Left ventricle myocardium inferior (tissue), 1 donor: ENCODE data around the gene MOB3A. TPM values are rescaled to one million over a fixed set of nuclear protein-coding genes. Genes with fewer than 3 reads are reported as not detected.

Source experiments
- DNase-seq: peaks from one replicate; pipeline ENCODE4 v3.0.0-alpha.2; 2020
- H3K27ac ChIP-seq: fragments of 200-600 bp; replicated peaks from 2 replicates; pipeline ENCODE4 v1.8.0; 2021
- H3K27me3 ChIP-seq: fragments of 200-600 bp; 2 replicates; pipeline ENCODE4 v1.8.0; 2021; ENCODE audit warnings: low read depth
- H3K36me3 ChIP-seq: fragments of 200-600 bp; 2 replicates; pipeline ENCODE4 v1.8.0; 2021
- H3K4me1 ChIP-seq: fragments of 200-600 bp; 2 replicates; pipeline ENCODE4 v1.8.0; 2021
- H3K4me3 ChIP-seq: fragments of 200-600 bp; 2 replicates; pipeline ENCODE4 v1.8.0; 2021; ENCODE audit warnings: mild to moderate bottlenecking, moderate library complexity
- H3K9me3 ChIP-seq: fragments of 200-600 bp; replicated peaks from 2 replicates; pipeline ENCODE4 v1.8.0; 2021
- intact Hi-C: fragments of 100-400 bp; cut with micrococcal nuclease; formaldehyde crosslinking; loops from one replicate; pipeline ENCODE4 v1.11.0; 2022
- total RNA-seq: library from RNA; stranded (reverse); fragmentation: NEBNext Ultra II Directional; extraction: Animal tissue kit (Norgen Biotek cat#: 25700); gene quantifications from one replicate; pipeline ENCODE4 v1.2.1, GENCODE V29; 2021
- TF ChIP-seq, protein P1 (sequence below): fragments of 200-600 bp; IDR thresholded peaks from 2 replicates; pipeline ENCODE4 v1.8.0; 2021; ENCODE audit warnings: antibody characterized with exemption, mild to moderate bottlenecking, borderline replicate concordance
- donor health status: DM: no; HTN: yes; CAD: no; lungs with severe emphysema.

MOB3A gene
- total RNA-seq, 1 donor from 2014 or later, result 16.1 TPM

DNA sequence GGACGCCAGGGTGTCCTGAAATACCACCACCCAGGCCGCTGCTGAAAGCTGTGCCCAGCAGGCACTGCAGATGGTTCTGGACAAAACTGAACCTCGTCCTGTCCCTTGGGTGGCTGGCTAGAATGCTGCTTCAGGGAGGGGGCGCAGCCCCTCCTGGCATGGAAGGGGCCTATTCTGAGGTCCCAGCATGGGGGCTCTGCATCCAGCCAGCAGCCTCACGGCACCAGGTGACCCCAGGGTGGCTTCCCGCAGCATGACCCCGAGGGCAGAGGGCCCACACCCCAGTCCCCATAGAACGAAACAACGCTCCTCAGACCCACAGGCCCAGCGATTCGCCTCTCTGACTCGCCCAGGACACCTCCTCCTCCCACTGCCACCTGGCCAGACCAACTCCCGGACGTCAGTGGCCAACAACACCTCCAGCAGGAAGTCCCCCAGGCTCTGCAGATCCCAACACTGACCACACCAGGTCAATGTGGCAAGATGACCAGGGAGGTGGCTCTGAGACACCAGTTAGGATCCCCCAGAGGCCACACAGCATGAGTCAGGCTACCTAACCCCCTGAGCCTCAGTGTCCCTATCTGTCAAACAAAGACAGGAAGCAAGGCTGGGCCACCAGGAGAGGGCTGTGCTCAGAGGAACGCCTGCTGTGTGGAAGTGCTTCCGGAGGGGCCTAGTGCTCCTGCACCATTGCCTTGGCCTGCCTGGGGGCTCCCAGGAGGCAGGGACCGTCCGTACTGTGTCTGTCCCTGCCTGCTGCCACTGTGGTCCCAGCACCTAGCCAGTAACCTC is 51.2 kb downstream of the MOB3A start:
- peaks cover 100% of the 10 kb centered on the region for H3K4me1 ChIP-seq
- peaks cover 77% of the 10 kb centered on the region for H3K36me3 ChIP-seq
- peak overlapping the region; percentile 100 for H3K27ac ChIP-seq
- no peak for DNase-seq
- H3K27me3 ChIP-seq, result no peaks in the 10 kb centered on the region
- TF ChIP-seq, protein P1, sequence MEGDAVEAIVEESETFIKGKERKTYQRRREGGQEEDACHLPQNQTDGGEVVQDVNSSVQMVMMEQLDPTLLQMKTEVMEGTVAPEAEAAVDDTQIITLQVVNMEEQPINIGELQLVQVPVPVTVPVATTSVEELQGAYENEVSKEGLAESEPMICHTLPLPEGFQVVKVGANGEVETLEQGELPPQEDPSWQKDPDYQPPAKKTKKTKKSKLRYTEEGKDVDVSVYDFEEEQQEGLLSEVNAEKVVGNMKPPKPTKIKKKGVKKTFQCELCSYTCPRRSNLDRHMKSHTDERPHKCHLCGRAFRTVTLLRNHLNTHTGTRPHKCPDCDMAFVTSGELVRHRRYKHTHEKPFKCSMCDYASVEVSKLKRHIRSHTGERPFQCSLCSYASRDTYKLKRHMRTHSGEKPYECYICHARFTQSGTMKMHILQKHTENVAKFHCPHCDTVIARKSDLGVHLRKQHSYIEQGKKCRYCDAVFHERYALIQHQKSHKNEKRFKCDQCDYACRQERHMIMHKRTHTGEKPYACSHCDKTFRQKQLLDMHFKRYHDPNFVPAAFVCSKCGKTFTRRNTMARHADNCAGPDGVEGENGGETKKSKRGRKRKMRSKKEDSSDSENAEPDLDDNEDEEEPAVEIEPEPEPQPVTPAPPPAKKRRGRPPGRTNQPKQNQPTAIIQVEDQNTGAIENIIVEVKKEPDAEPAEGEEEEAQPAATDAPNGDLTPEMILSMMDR, result no peak
- intact Hi-C loops, result no loop called here
- H3K9me3 ChIP-seq, result no peaks in the 10 kb centered on the region
- H3K4me3 ChIP-seq, result peak overlapping the region; percentile 32

DNA sequence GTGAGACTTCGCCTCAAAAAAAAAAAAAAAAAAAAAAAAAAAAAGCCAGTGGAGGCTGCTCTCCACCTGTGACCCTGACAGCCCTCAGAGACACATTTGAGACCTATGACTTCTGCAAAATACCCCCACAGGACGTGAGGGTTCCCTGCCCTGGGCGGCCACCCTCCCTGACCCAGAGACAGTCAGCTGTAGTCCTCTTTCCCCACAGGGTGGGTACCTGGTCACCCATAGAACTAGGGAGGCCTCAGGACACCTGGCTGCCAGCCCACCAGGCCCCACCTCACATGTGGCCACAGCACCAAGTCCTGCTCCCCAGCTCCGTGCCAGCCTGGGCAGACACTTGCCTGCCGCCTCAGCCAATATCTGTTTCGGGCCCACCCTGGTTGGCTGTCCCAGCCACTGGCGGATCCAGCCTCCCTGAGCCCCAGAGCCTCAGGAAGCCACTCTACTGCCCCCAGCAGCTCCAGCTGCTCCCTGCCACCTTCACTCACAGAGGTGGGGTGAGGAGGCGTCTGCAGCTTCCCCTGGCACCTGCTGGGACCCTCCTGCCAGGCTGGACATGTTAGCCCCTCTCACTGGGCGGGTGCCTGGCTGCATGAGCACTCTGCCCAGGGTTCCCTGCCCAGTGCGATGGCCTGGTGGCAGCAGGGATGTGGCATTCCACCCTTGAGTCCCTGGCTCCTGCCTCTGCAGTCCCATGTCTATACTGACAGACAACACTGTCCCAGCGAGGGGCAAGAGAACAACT is 52.0 kb downstream of the MOB3A start:
- no peak for DNase-seq

DNA sequence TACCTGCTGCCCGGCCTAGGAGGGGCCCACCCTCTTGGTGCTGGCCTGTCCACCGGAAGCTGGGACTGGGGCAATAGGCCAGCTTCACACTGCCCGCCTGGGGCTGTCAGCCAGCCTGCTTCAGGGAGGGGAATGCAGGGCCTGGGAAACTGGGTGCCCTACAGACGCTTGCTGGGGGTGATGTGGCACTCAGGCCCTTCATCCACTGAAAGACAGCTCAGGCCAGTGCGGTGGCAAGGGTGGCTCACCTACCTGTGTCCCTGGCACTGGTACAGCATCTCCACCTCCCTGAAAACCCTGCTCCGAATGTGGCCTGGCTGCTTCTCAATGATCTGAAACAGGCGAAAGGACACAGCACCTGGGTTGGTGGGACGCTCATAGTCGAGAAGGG is 52.9 kb downstream of the MOB3A start:
- DNase-seq, result no peak
- peaks cover 99% of the 10 kb centered on the region for H3K4me1 ChIP-seq
- H3K36me3 ChIP-seq, result peaks cover 87% of the 10 kb centered on the region
- no peaks in the 10 kb centered on the region for H3K9me3 ChIP-seq
- TF ChIP-seq, protein P1, result no peak
- H3K4me3 ChIP-seq, result peak overlapping the region; percentile 56
- intact Hi-C loops, result no loop called here
- no peaks in the 10 kb centered on the region for H3K27me3 ChIP-seq
- peak overlapping the region; percentile 100 for H3K27ac ChIP-seq

More for the DNA sequence above, 52.0 kb downstream of the MOB3A start:
- TF ChIP-seq, protein P1, result peak; percentile 11
- Histone ChIP-seq H3K27me3 (no peaks in the 10 kb centered on the region), H3K36me3 (peaks cover 85% of the 10 kb centered on the region), H3K9me3 (no peaks in the 10 kb centered on the region), H3K4me1 (peaks cover 100% of the 10 kb centered on the region), H3K27ac (peak overlapping the region; percentile 100), H3K4me3 (peak overlapping the region; percentile 16)
- intact Hi-C loops, result no loop called here

DNA sequence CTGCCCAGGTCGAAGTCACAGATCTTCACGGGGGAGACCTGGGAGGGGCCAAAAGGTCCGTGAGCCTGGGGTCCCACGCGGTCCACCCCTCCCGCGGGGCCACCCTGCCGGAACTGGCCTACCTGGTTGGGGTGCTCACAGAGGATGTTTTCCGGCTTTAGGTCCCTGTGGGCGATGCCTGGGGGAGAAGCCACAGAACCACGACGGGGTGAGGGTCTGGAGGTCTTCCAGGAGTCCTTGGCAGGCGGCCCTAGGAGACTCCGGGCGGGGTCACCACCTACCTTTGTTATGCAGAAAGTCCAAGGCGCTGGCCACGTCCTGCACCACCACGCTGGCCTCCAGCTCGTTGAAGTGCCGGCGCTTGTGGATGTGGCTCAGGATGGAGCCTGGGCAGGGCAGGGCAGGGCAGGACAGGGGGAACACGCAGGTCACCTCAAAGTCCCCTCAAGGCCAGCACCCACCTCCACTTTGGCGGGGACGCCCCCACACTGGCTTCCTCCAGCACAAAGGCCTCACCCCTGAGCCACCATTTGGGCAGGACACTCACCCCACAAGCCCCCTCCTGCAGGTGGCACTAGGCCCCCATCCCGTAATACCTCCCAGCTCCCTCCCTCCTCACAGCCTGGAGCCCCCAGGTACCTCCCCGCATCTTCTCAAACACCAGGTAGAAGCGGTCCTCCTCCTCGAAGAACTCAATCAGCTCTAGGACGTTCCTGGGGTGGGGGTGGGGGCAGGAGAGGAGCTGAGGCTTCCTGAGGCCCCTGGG is 53.5 kb downstream of the MOB3A start:
- no peaks in the 10 kb centered on the region for H3K27me3 ChIP-seq
- no peak for DNase-seq
- H3K4me1 ChIP-seq, result peaks cover 93% of the 10 kb centered on the region
- TF ChIP-seq, protein P1, result no peak
- peak overlapping the region; percentile 56 for H3K4me3 ChIP-seq
- peak overlapping the region; percentile 100 for H3K27ac ChIP-seq
- intact Hi-C loops, result no loop called here
- H3K36me3 ChIP-seq, result peaks cover 82% of the 10 kb centered on the region
- no peaks in the 10 kb centered on the region for H3K9me3 ChIP-seq

DNA sequence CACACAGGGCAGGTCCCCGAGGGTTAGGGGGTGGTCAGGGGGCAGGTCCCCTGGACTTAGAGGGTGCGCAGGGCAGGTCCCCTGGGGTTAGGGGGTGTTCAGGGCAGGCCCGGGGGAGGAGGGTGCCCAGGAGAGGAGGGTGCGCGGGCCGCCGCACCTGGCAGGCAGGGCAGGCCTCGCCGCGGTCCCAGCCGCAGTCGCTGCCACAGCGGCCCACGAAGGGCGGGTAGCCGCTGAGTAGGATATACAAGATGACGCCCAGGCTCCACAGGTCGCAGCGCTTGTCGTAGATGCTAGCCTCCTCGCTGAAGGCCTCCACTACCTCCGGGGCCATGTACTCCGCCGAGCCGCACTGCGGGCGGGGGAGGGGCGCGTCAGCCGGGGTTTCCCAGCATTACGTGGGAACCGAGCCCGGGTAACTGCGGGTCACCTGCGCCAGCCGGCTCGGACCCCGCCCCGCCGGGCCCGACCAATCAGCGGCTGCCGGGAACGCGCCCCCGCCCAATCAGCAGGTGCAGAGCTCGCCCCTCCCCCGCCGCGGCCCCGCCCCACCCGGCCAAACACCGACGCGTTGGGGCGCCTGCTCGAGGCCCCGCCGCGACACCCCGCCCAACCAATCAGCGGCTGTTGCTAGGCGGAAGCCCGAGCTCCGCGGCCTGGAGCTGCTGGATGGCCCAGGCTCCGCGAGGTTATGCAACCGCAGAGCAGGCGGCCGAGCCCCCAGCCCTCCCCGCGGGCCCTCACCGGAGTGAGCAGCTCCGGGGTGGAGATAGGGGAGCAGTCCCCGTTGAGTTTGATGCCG is 54.2 kb downstream of the MOB3A start:
- intact Hi-C loops, result no loop called here

More for the DNA sequence above, 54.2 kb downstream of the MOB3A start:
- peak overlapping the region; percentile 56 for H3K4me3 ChIP-seq
- TF ChIP-seq, protein P1, result no peak
- peak; percentile 98 for DNase-seq
- peak overlapping the region; percentile 100 for H3K27ac ChIP-seq
- H3K4me1 ChIP-seq, result peaks cover 85% of the 10 kb centered on the region
- peaks cover 77% of the 10 kb centered on the region for H3K36me3 ChIP-seq
- H3K27me3 ChIP-seq, result no peaks in the 10 kb centered on the region
- H3K9me3 ChIP-seq, result no peaks in the 10 kb centered on the region
